H1 (cell line): ENCODE data around the gene ZNF407. TPM values are rescaled to one million over a fixed set of nuclear protein-coding genes. Genes with fewer than 3 reads are reported as not detected.

Experiments
- CTCF ChIA-PET: fragments of 300-600 bp; sonication (Branson Sonifier 250); formaldehyde crosslinking; loops from one replicate; lab custom pipeline; 2021; ENCODE audit not compliant: partially characterized antibody; lab: Charles Lee
- POLR2A ChIA-PET: fragments of 300-600 bp; sonication (Branson Sonifier 250); formaldehyde crosslinking; loops from one replicate; lab custom pipeline; 2021; ENCODE audit warnings: inconsistent platforms; ENCODE audit not compliant: partially characterized antibody; lab: Charles Lee
- DNase-seq, 2 experiments: peaks; one replicate each; pipeline versions ENCODE4 v3.0.0 to v3.0.0-alpha.2; 2010 to 2022; ENCODE audit warnings: low spot score in 2 of 2, low read depth in 1 of 2, mixed read lengths in 1 of 2
- FAIRE-seq: peaks from 2 replicates; lab custom pipeline; 2011; peaks lifted over from hg19 to GRCh38; lab: Jason Lieb, UNC
- H2AFZ ChIP-seq: 2 replicates; pipeline ENCODE4 v1.8.1; 2012; ENCODE audit warnings: low read length, inconsistent platforms
- H2AK5ac ChIP-seq: 2 replicates; pipeline ENCODE4 v1.6.1; 2013; ENCODE audit warnings: low read depth, low read length
- H2BK120ac ChIP-seq: replicated peaks from 2 replicates; pipeline ENCODE3; 2013; ENCODE audit warnings: low read depth, low read length, inconsistent platforms
- H2BK12ac ChIP-seq: 2 replicates; pipeline ENCODE4 v1.6.1; 2013; ENCODE audit warnings: low read depth, low read length
- H2BK15ac ChIP-seq: 2 replicates; pipeline ENCODE4 v1.6.1; 2013; ENCODE audit warnings: low read length
- H2BK20ac ChIP-seq: 2 replicates; pipeline ENCODE4 v1.6.1; 2013; ENCODE audit warnings: low read length
- H2BK5ac ChIP-seq: 2 replicates; pipeline ENCODE4 v1.6.1; 2013; ENCODE audit warnings: low read depth, low read length
- H3K14ac ChIP-seq: 2 replicates; pipeline ENCODE4 v1.6.1; 2013; ENCODE audit warnings: inconsistent platforms; ENCODE audit not compliant: insufficient read length
- H3K18ac ChIP-seq: 2 replicates; pipeline ENCODE4 v1.6.1; 2013; ENCODE audit warnings: low read length; ENCODE audit errors: extremely low read depth
- H3K23ac ChIP-seq: 2 replicates; pipeline ENCODE4 v1.6.1; 2013; ENCODE audit warnings: inconsistent platforms; ENCODE audit not compliant: insufficient read length
- H3K23me2 ChIP-seq: 2 replicates; pipeline ENCODE4 v1.6.1; 2013; ENCODE audit warnings: low read depth, low read length
- H3K27ac ChIP-seq: 2 replicates; pipeline ENCODE4 v1.6.1; 2011; ENCODE audit warnings: low read depth, low read length, inconsistent platforms
- H3K27me3 ChIP-seq, 4 experiments: replicated peaks in 1 of 4; 1 replicate in 1 of 4; 2 replicates in 3 of 4; pipeline versions ENCODE4 v1.6.1 to v1.8.1; 2011 to 2013; ENCODE audit warnings: low read length in 3 of 4, mild to moderate bottlenecking in 3 of 4, inconsistent platforms in 2 of 4, mixed read lengths in 2 of 4, moderate library complexity in 1 of 4; ENCODE audit not compliant: control insufficient read depth in 3 of 4, insufficient read depth in 3 of 4; ENCODE audit errors: extremely low read depth in 1 of 4
- H3K36me3 ChIP-seq, 4 experiments: 2 replicates each; pipeline versions ENCODE4 v1.6.1 to v1.8.1; 2011 to 2013; ENCODE audit warnings: mild to moderate bottlenecking in 4 of 4, low read length in 3 of 4, moderate library complexity in 2 of 4, control low read depth in 1 of 4, inconsistent platforms in 1 of 4; ENCODE audit not compliant: insufficient read depth in 4 of 4, control insufficient read depth in 2 of 4
- H3K4ac ChIP-seq: replicated peaks from 2 replicates; pipeline ENCODE3; 2013; ENCODE audit warnings: low read length, low read depth, mixed read lengths, inconsistent platforms; ENCODE audit not compliant: insufficient read length
- H3K4me1 ChIP-seq, 4 experiments: replicated peaks in 1 of 4; 1 replicate in 1 of 4; 2 replicates in 3 of 4; pipeline versions ENCODE4 v1.6.1 to v1.8.1; 2011 to 2013; ENCODE audit warnings: low read length in 3 of 4, inconsistent platforms in 2 of 4, mixed read lengths in 1 of 4; ENCODE audit not compliant: insufficient read depth in 4 of 4, control insufficient read depth in 3 of 4
- H3K4me2 ChIP-seq, 2 experiments: 2 replicates each; pipeline versions ENCODE4 v1.6.1 to v1.8.1; 2011 to 2013; ENCODE audit warnings: low read depth in 2 of 2, low read length in 2 of 2, control low read depth in 1 of 2, inconsistent platforms in 1 of 2, mild to moderate bottlenecking in 1 of 2; ENCODE audit not compliant: insufficient read depth in 1 of 2
- H3K4me3 ChIP-seq, 4 experiments: fragments of 200-600, 300-600 bp in 1 of 4; sonication (generic), shearing (Covaris generic), sonication (Bioruptor Twin) in 1 of 4; 2 replicates each; pipeline versions ENCODE4 v1.5.1 to v1.8.1; 2011 to 2016; ENCODE audit warnings: low read length in 4 of 4, low read depth in 3 of 4, control low read depth in 2 of 4, inconsistent platforms in 2 of 4, mild to moderate bottlenecking in 2 of 4, mixed read lengths in 1 of 4, moderate library complexity in 1 of 4; ENCODE audit not compliant: insufficient read depth in 2 of 4; ENCODE audit errors: extremely low read depth in 1 of 4
- H3K56ac ChIP-seq: replicated peaks from 2 replicates; pipeline ENCODE3; 2013; ENCODE audit warnings: low read depth, mild to moderate bottlenecking, mixed read lengths, low read length, inconsistent platforms; ENCODE audit not compliant: insufficient read length
- H3K79me1 ChIP-seq: 2 replicates; pipeline ENCODE4 v1.6.1; 2013; ENCODE audit warnings: low read depth, low read length, control low read depth
- H3K79me2 ChIP-seq, 2 experiments: 2 replicates each; pipeline versions ENCODE4 v1.6.1 to v1.8.1; 2012 to 2013; ENCODE audit warnings: low read length in 2 of 2, mild to moderate bottlenecking in 2 of 2, inconsistent platforms in 1 of 2; ENCODE audit not compliant: insufficient read depth in 2 of 2, control insufficient read depth in 1 of 2
- H3K9ac ChIP-seq, 4 experiments: replicated peaks in 1 of 4; 1 replicate in 1 of 4; 2 replicates in 3 of 4; pipeline versions ENCODE4 v1.6.1 to v1.8.1; 2011 to 2013; ENCODE audit warnings: low read depth in 3 of 4, low read length in 3 of 4, control low read depth in 2 of 4, mild to moderate bottlenecking in 2 of 4, moderate library complexity in 2 of 4, inconsistent platforms in 1 of 4; ENCODE audit errors: extremely low read depth in 1 of 4
- H3K9me3 ChIP-seq, 2 experiments: 2 replicates each; pipeline versions ENCODE4 v1.6.1 to v1.8.1; 2012 to 2013; ENCODE audit warnings: mild to moderate bottlenecking in 2 of 2, moderate library complexity in 2 of 2, control low read depth in 1 of 2, inconsistent platforms in 1 of 2, low read depth in 1 of 2, low read length in 1 of 2, mixed read lengths in 1 of 2; ENCODE audit not compliant: insufficient read depth in 2 of 2
- H4K20me1 ChIP-seq, 2 experiments: replicated peaks in 1 of 2; 2 replicates each; pipeline versions ENCODE3 to v1.8.1; 2011 to 2013; ENCODE audit warnings: inconsistent platforms in 2 of 2, low read length in 2 of 2, mild to moderate bottlenecking in 1 of 2; ENCODE audit not compliant: insufficient read depth in 2 of 2, control insufficient read depth in 1 of 2
- H4K5ac ChIP-seq: 2 replicates; pipeline ENCODE4 v1.6.1; 2013; ENCODE audit warnings: low read length, low read depth, mixed read lengths, inconsistent platforms; ENCODE audit not compliant: insufficient read length
- H4K8ac ChIP-seq: 2 replicates; pipeline ENCODE4 v1.8.0; 2013; ENCODE audit warnings: mild to moderate bottlenecking, moderate library complexity, low read length, inconsistent platforms; ENCODE audit not compliant: insufficient read depth; ENCODE audit errors: extremely low read depth
- H4K91ac ChIP-seq: replicated peaks from 2 replicates; pipeline ENCODE3; 2013; ENCODE audit warnings: low read length, mixed read lengths, inconsistent platforms; ENCODE audit not compliant: insufficient read length
- RBBP5 ChIP-seq: IDR thresholded peaks from 2 replicates; pipeline ENCODE4 v1.7.1; 2012; ENCODE audit warnings: low read depth, mild to moderate bottlenecking, inconsistent platforms, low read length, moderate library complexity, borderline replicate concordance
- TEAD4 ChIP-seq: IDR thresholded peaks from 2 replicates; pipeline ENCODE4 v1.6.1; 2012; ENCODE audit warnings: low read depth, low read length, inconsistent platforms, mixed read lengths
- WGBS, 2 experiments: shearing (Covaris generic) in 1 of 2; methylation state at CpG; one replicate each; pipeline versions ENCODE4 v1.1.6 to v1.1.7; 2013 to 2015; ENCODE audit warnings: low lambda C conversion rate in 2 of 2, mixed read lengths in 2 of 2, inconsistent platforms in 1 of 2, low coverage in 1 of 2, missing lambda C conversion rate in 1 of 2; ENCODE audit not compliant: insufficient replicate concordance in 2 of 2, insufficient coverage in 1 of 2, insufficient read length in 1 of 2; ENCODE audit errors: extremely low coverage in 1 of 2, missing lambda C conversion rate in 1 of 2; 5-methylcytosine and 5-hydroxymethylcytosine counted together
- polyA plus RNA-seq, 7 experiments: library from polyadenylated mRNA; depleted of rRNA in 3 of 7; stranded (reverse) in 5 of 7; unstranded in 2 of 7; fragments of >200 nt in 5 of 7; fragments of 200-250 nt in 2 of 7; gene quantifications; 1 replicate in 5 of 7; 2 replicates in 1 of 7; 4 replicates in 1 of 7; pipeline versions ENCODE4 v1.2.1 to v1.2.3, GENCODE V29; 2011 to 2013; ENCODE audit warnings: missing spikeins in 2 of 7, mixed read lengths in 2 of 7
- total RNA-seq: library from RNA; stranded (reverse); fragmentation: NEBNext Ultra II Directional; extraction: Animal tissue kit (Norgen Biotek cat#: 25700); gene quantifications from 2 replicates; pipeline ENCODE4 v1.2.1, GENCODE V29; 2021

The ZNF407 gene
- total and polyA plus RNA-seq, 2 of the 8 experiments (the other 6 are each of a cell fraction or from before 2014, with no cell fraction given): 1.5 to 6.8 TPM

GRCh38 chr18:74718312-74718711, 120.6 kb downstream of the ZNF407 start:
- no peak for FAIRE-seq
- Histone ChIP-seq H3K18ac (no peak overlapping the region), H3K4me3 (no peak overlapping the region), H3K79me2 (no peaks in the 10 kb centered on the region), H2BK5ac (no peak overlapping the region), H3K9me3 (no peaks in the 10 kb centered on the region), H2AK5ac (no peak overlapping the region), H3K14ac (no peak overlapping the region), H2BK20ac (no peak overlapping the region), H2BK120ac (no peak overlapping the region), H3K4me1 (peaks cover 0 to 3% (median 0%) of the 10 kb centered on the region in 4 experiments; a peak in 1 of 7 replicates), H4K8ac (no peak overlapping the region), H3K4ac (no peak overlapping the region), H3K79me1 (no peaks in the 10 kb centered on the region; the same call in 1 of the 2 replicates), H3K4me2 (no peak overlapping the region), H3K27ac (no peak overlapping the region), H4K20me1 (no peaks in the 10 kb centered on the region), H2BK15ac (no peak overlapping the region), H3K36me3 (no peaks in the 10 kb centered on the region; a peak in 1 of 8 replicates), H3K9ac (no peak overlapping the region), H2BK12ac (no peak overlapping the region), H4K5ac (no peak overlapping the region), H4K91ac (no peak overlapping the region), H3K56ac (no peak overlapping the region), H3K23ac (no peak overlapping the region), H3K23me2 (no peaks in the 10 kb centered on the region), H3K27me3 (no peaks in the 10 kb centered on the region), H2AFZ (no peak overlapping the region)
- DNase-seq: peak in 1 of 2 experiments; percentile 5
- ChIA-PET POLR2A (no interaction called here), CTCF (interaction anchor here (1.0 to 1.5 kb wide), 3 partner anchors 57 to 187 kb away, joined by 3 read pairs; no protein-coding TSS in a partner anchor)
- 94% methylated on average over 2 of the region's 2 CpGs; no CpG with 5 or more reads in 1 of the 2 experiments for WGBS, 2 experiments
- TF ChIP-seq TEAD4 (0 out of 2 replicates have a peak, but pooled peaks have one; percentile 25), RBBP5 (no peak)
